Left forelimb (tissue), 1 donor: ENCODE measurements around the gene SORCS2.

Experiments used
- DNase-seq: peaks from one replicate; pipeline ENCODE4 v3.0.0-alpha.2; 2018; ENCODE audit warnings: low spot score

Gene SORCS2

DNA sequence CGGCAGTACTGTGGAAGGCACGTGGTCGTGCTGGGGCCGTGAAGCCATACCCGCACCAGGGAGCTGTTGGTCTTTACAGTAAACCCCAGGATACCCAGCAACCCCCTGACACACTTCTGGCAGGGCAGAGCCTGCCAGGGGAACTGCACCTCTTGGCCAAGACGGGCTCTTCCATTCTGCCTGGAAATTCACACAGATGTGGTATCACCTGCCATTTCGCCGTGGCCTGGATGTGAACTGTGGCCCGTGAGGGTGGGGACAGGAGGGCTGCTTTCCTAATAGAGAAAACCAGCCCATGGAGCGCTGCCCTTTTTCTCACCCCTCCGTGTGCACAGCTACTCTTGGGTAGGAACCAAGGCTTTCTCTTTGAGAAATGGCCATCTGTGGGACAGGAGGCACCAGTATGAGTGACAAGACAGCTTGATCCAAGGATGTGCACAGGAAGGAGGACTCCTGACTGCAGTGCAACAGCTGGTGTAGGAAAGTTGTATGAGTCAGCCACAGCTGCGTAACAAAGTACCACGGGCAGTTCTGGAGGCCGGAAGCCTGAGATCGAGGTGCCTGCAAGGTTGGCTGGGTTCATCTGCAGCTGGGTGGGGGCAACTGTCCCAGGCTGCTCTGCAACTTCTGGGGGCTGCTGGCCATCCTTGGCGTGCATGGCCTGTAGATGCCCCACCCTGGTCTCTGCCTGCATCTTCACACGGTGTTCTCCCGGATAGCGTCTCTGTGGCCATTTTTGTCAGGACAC, 146.7 kb downstream of the SORCS2 start:
- no peak for DNase-seq

DNA sequence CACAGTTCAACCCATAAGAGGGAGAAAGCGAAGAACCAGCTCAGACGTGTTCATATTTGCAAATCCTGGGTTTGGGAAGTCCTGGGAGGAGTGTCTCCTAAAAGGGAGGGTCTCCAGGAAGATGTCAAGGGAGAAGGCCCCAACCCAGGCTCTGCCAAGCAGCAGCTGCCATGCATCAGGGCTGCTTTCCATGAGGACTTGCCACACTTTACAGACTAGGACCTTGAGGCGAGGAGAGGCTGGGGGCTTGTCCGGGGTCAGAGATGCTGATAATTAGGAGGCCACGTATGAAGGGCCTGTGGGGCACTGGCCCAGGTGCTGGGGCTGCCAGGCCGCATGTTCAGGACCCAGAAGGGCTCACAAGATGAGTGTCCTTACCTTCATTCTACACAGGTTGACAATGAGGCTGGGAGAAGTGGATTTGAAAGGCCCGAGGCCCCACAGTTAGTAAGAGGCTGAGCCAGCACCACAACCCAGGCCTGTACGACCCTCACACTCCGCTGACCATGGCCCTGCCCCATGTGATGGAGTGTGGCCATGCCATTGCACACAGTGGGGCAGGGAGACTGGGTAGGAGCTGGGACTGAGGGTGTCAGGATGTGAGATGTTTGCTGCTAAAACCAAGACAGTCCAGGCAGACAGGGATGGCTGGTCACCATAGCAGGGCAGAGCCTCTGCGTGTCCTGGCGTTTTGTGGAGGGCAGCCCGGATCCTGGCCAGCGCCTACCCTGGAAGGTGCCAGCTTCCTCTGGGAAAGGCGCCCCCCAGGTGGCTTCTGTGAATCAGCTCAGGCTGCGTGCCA, 147.6 kb downstream of the SORCS2 start:
- DNase-seq, result no peak

DNA sequence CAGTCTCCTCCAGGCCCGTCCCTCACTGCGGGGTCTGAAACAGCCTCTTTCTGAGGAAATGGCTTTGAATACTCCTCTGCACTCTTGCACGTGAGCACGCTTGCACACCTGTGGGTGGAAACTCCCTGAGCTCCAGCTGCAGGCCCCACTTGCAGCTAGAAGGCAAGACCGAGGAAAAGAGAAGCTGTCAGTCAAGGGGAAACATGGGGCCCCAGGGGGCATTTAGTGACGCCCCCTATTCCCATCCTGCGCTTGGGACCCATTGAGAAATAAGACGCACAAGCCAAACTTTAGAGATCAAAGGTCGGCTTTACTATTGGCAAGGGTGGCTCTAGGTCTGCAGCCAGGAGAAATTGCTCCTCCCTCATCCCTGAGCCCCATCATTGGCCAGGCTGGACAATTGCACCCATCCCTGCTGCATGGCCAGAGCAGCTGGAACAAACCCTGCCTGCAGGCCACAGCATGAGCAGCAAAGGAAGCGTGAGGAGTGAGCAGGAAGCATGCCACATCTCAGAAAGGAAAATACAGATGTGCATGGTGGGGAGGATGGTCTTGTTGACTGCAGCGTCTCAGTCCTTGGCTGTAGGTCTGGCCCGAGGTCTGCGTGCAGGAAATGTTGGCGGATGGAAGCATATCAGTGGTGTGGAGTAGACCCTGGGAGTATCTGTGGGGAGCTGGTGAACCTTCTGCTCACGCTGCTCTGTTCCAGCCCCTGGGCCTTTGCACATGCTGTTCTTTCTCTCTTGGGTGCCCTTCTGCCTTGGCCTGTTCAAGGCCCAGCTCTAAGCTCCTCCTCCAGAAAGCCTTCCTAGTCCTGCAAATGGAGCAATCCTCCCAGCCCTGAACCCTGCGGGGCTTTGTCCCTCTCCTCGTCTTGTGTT, 148.5 kb downstream of the SORCS2 start:
- no peak for DNase-seq

DNA sequence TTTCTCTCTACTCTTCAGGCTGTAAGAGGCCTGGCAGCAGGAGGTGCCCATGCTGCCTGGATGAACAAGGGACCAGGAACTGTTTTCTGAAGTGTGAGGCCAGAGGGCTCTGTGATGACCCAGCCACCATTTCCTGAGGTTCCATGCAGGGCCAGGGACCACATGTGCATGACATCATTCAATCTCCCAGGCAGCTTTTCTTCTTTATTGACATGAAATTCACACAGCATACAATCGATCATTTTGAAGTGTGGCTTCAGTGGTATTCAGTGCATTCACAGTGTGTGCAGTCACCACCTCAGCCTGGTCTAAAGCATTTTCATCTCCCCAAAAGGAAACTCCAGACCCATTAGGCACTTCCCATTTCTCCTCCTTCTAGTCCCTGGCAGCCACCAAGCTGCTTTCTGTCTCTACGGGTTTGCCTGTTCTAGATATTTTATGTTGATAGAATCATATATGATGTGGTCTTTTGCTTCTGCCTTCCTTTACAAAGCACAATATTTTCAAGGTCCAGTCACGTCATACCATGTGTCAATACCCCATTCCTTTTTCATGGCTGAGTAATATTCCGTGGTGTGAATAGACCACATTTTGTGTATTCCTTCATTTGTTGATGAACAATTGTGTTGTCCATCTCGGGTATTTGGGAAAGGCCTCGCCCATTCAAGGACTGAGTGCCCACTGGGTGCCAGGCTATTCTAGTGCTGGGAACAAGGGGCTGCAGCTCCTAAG, 149.3 kb downstream of the SORCS2 start:
- DNase-seq, result no peak

DNA sequence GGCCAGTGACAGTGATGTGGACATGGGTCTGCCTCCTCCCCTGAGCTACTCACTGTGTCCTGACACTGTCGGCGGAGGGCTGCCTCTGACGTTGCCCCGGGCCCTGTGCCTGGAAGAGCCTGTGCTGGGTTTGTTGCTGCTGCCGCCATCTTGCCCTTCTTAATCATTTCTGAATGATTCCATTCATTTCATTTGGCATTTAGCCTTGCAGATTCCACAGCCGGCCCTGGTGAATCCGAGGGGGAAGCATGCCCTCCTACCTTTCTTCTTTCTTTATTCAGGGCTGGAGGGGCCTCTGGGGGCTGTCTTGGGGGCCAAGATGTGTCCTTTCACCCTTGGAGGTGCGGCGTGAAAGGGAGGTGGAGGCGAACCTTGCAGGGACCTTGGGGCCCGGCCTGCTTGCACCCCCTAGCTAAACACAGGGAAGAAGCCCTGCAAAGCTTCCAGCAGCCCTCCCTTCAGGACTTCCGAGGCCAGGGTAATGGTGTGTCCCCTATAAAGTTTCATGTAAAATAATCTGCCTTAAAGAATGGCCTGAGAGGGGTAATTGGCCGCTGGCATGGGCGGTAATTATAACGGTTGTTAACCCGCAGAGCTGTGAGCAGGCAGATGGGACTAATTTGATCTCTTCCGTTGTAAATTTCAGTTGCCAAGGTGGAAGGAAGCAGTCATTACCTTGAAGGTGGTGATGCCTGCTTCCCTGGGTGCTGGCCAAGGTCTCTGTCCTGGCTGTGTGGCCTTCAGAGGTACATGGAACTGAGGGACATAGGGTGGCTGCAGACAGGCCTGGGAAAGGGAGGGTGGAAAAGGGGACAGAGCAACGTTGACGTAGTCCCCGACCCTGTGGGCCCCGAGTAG, 150.1 kb downstream of the SORCS2 start:
- DNase-seq, result no peak

DNA sequence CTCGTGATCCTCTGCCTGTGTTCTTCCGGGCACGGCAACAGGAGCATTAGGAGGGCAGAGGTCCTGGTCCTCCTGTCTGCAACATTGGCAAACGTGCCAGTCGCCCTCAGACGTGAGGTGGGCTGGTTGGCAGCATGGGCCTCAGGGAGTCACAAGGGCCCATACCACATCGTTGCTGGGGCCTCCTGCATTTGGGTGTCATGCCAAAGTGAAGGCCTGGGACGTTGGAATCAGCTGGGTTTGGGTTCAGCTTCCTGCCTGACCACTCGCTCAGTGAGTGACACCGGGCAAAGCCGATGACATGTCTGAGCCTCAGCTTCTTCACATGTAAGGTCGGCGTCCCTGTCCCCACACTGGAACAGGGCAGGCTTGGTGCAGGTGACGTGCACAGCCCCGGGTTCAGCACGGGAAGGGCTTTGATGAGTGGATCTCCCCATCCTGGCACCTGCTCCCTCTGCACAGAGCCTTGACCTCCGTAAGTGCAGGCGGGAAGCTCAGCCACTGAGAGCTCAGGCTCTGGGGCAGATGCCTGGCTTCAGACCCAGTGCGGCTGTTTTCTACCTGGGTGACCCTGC, 150.8 kb downstream of the SORCS2 start:
- no peak for DNase-seq

DNA sequence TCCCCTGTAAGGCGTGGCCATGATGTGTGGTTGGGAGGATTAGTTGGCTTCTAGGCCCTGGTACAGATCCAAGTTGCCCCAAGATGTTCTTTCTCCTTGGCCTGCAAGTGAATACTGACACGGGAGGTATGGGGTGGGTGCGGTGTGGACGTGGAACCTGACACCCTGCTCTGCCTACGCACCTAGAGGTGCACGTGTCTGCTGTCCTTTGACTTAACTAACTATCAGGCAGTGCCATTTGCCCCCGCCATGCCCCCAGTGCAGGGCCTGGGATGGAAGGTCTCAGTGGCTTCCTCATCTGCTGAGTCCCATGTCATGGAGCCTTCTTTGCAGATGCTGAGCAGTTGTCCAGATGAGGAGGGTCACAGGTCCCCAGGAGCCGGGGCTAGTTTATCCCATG, 151.6 kb downstream of the SORCS2 start:
- DNase-seq, result no peak

DNA sequence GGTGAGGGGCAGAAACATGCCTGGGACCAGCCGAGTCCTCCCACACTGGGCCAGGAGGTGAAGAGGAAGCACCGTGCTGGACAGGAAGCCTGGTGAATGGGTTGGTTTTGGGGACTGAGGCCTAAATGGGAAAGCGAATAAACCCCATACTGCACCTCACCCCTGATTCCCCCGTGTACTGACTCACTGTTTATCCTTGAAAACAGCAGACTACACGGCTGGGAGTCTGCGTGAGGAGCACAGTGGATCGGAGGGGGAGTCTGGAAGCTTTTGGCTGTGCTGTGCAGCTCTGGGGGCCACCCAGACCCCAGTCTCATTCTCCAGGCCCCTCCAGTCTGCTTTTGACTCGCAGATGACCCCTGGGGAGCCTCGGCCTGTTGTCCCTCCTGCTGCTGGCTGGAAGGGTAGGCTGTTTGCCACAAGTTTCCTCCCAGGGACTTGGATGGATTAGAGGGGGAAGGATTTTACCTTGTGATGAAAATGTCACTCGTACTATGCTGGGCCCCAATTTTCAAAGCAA, 152.4 kb downstream of the SORCS2 start:
- no peak for DNase-seq

DNA sequence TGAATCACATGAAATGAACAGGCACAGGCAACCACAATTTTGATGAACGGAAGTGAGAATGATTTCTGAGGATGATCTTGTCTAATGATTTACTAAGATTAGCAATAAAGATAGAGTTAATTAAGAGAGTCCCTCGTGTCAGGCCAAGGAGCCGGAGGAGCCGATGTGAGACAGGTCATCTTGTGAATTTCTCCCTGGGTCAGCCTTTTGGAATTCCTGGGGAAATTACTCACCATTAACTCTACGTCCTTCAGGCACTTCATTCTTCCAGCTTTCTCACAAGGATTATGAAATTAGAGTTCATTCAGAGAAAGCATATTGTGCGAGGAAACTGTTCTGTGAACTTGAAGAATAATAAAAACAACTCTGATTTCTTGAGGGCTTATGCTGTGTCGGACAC, 155.6 kb downstream of the SORCS2 start:
- DNase-seq, result no peak

DNA sequence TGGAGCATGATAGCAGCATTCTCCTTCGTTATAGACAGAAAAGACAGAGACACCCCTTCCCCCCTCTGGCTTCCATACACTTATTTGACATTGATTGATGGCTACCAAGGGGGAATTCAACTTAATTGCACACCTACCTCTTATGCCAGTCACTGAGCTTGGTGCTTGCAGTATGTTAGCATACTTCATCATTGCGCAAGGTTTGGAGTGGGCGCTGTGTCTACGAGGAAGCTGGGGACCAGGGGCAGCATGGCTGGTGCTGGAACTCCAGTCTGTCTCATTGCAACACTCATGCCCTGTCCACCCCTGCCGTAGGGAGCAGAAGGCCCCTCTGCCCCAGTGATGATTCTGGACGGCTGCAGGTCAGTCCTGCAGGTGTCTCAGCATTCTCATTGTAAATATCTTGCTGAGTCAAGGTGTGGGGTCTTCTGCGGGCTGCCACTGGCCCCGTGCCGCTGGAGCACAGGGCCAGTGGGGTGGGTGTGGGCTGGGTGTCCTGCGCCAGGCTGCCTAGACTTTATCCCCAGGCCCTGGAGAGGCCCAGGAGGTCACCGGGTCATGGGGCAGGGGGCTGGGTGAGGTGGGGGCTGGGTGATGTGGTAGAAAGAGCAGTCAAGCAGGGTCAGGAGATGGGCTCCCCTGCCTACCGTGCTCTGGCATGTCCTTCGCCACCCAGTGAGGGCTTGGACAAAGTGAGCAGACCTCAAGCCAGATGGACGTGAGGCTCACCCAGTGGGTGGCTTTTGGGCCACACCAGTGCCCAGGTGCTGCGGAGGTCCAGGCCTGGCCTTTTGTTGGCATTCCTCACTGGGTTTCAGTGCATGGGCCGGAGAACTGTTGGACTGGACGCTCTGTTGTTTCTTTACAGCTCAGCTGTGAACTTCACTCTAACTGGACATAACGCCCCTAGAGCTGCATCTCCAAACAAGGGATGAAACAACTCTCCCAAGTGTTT, 156.9 kb downstream of the SORCS2 start:
- DNase-seq, result no peak

DNA sequence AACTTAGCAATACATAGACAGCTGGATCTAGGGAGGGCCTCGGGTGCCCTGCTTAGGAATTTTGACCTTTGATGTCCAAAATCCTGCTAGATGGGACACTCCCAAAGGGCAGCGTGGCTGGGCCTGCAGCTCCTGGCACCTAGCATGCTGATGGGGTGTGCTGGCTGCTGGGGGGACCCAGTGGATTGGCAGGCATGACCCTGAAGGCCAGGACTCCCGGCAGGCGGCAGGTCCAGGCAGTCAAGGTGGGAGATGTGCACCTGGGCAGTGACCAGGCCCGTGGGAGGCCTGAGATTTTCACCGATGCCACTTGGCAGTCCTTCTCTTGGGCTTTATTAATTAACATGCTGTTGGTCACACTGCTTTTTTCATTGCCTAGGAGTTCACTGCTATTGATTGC, 158.1 kb downstream of the SORCS2 start:
- DNase-seq, result no peak

DNA sequence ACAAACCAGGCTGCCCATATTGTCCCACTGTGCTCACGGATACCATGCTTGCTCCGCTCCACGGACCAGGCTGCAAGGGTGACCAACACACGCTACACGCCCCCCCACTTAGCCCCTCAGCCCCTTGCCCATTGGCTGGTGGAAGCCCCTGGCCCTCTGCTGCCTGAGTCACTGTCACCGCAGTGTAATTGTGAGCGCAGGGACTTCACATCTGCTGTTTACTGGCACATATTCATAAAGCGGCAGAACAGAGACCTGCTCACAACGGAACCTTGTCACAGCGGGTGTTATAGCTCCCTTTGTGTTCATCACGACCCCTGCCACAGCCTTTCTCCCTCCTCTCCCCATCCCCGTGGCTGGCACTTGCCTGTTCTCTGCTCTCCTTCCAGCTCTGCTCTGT, 158.7 kb downstream of the SORCS2 start:
- no peak for DNase-seq

DNA sequence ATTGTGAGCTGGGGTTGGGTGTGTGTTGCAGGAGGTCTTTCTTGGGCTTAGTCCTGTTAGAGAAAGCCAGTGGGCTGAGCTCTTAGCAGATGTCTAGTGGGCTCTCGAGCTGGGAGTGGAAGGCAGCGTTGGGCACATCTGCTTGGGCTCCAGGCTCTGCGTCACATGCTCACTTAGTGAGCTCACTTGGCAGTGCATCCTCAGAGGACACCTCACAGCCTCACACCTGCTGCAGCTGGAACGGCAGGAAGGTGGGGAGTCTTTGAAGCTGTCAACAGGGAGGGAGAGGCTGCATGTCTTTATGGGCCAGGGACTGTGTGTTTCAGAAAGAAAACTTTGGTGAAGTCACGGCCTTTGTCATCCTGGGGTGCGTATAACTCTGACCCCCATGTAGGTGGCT, 160.1 kb downstream of the SORCS2 start:
- no peak for DNase-seq

DNA sequence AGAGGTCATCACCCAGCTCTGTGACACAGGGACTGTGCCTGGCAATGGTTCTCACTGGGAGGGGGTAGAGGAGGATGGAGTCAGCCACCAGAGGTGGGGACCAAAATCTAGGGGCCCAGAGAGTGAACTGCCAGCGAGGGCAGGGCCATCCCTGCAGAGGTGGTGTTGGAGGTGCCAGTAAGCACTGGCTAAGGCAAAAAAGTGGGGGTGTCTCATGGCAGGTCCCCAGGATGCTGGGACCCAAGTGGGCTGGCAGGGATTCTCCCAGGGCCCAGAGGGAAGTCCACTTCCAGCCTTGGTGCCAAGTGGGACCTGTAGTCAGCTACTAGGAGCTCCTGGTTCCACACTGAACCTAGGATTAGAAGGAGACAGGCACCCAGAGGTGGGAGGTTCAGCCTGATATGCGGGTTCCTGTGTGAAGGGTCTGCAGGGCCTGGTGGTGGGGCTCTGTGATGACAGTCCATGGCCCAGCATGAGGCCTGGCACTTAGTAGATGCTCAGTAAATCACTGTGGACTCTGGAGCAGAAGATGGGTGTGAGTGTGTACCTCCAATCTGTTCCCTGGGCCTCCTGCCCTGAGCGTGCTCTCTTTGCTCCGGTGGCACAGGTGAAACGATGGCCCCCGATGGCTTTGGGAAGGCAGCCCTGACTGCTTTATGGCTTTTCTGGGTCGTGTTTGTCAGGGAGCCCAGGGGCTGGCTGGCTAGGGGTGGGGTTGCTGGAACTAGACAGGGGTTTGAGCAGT, 160.9 kb downstream of the SORCS2 start:
- no peak for DNase-seq

DNA sequence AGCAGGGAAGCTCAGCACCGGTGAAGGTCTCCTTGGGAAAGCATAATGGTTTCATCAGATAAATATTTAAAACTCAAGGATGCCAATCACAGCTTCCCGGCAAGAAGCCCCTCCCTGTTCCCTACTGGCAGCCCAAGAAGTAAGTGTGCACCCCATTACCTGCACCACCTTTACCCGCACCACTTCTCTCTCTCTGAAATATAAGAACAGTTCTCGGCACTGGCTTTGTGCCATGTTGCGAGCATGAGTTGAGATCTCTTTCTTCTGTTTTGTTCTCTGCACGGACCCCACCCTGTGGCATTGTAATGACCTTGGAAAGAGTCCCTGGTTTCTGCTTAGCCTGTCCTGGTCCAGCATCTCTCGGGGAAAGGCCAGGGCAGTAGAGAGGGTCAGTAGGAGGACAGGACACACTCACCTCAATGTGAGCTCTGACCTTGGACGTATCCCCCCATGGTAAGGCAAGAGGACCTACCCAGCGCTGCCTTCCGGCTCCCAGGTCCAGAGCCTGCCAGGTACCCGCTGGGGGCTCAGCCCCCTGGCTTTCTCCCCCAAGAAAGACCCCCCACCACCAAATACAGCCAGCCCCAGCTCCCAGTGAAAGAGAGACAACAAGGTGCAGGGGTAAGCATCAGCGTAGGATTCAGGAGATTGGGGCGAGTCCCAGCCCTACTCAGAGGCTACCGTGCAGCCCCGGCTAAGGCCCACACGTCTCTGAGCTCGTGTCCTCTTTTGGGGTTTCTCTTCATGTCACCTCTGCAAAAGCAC, 161.7 kb downstream of the SORCS2 start:
- DNase-seq, result no peak

DNA sequence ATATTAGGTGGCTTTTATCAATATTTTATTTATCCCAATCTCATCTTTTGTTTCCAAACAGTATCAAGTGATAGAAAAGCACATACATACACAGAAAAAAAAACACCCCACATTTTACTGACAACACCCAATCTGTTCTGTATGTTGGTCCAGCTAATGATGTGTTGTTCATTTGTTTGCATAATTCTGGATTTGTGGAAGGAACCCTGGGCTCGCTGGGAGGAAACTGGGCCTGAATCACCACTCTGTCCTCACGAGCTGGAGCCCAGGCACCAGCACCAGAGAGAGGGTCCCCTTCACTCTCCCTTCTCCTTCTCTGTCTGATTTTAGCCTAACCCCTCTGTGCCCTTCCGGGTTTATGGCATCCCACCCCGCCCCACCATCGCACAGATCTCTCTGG, 162.6 kb downstream of the SORCS2 start:
- no peak for DNase-seq

DNA sequence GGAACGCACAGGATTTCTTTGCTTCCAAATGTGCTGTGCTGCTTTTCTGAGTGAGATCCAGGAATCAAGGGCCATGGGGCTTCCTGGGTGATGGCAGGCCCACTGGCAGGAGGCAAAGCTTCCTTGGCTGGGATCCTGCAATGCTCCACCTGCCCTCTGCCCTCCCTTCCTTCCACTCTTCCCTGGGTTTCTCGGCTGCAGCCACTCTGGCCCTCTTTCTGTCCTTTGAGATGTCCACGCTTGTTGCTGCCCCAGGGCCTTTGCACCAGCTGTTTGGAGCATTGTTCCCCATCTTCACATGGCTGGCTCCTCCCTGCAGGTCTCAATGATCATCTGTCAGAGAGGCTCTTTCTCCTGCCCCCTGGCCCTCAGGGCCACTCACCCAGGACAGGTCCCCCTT, 163.5 kb downstream of the SORCS2 start:
- no peak for DNase-seq
